ENCODE measurements around the gene DPP8.

- TF ChIP-seq CTCF (IDR thresholded peaks at IDR 0.05) (no peak), POLR2A (IDR thresholded peaks at IDR 0.05) (no peak), EP300 (IDR thresholded peaks at IDR 0.05) (no peak)
Measured at GRCh38 chr15:65412556-65412955, 104.9 kb downstream of the DPP8 start.

Data from suprapubic skin (tissue), 3 donors.